HL-60 (cell line): ENCODE measurements around the gene POC1A.
"Not testable (repeated sequence)": the region's sequence is repeated elsewhere in the genome, so short reads cannot be mapped to it uniquely, and the experiment has no call there.

Experiments used
- POLR2AphosphoS5 ChIP-seq: IDR thresholded peaks from 2 replicates; pipeline ENCODE4 v1.6.1; 2012; ENCODE audit warnings: low read depth
- TF ChIP-seq, protein P1 (sequence below): IDR thresholded peaks from one replicate; pipeline ENCODE4 v1.5.1; 2011; ENCODE audit warnings: low read length, control low read depth, inconsistent platforms; ENCODE audit not compliant: insufficient read depth

DNA sequence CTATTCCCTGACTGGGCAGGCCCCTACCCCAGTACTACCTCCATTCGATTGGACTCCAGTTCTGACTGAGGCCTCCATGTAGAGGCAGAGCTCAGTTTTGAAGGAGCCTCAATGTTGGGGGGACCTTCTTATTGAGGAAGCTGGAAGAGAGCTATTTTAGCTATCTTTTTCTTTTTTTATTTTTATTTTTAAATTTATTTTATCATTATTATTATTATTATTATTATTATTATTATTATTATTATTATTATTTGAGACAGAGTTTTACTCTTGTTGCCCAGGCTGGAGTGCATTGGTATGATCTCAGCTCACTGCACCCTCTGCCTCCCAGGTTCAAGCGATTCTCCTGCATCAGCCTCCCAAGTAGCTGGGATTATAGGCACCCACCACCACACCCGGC lies 16.0 kb upstream of the POC1A start:
- not testable (repeated sequence) for TF ChIP-seq POLR2AphosphoS5
- TF ChIP-seq, protein P1, sequence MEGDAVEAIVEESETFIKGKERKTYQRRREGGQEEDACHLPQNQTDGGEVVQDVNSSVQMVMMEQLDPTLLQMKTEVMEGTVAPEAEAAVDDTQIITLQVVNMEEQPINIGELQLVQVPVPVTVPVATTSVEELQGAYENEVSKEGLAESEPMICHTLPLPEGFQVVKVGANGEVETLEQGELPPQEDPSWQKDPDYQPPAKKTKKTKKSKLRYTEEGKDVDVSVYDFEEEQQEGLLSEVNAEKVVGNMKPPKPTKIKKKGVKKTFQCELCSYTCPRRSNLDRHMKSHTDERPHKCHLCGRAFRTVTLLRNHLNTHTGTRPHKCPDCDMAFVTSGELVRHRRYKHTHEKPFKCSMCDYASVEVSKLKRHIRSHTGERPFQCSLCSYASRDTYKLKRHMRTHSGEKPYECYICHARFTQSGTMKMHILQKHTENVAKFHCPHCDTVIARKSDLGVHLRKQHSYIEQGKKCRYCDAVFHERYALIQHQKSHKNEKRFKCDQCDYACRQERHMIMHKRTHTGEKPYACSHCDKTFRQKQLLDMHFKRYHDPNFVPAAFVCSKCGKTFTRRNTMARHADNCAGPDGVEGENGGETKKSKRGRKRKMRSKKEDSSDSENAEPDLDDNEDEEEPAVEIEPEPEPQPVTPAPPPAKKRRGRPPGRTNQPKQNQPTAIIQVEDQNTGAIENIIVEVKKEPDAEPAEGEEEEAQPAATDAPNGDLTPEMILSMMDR = not testable (repeated sequence)
